ENCODE results near the gene LCAT. TPM values are rescaled to one million over a fixed set of nuclear protein-coding genes. Genes with fewer than 3 reads are reported as not detected.

LCAT gene
- total and polyA plus RNA-seq, 8 donors, result 23.9 to 37.6 (median 31.5) TPM

DNA sequence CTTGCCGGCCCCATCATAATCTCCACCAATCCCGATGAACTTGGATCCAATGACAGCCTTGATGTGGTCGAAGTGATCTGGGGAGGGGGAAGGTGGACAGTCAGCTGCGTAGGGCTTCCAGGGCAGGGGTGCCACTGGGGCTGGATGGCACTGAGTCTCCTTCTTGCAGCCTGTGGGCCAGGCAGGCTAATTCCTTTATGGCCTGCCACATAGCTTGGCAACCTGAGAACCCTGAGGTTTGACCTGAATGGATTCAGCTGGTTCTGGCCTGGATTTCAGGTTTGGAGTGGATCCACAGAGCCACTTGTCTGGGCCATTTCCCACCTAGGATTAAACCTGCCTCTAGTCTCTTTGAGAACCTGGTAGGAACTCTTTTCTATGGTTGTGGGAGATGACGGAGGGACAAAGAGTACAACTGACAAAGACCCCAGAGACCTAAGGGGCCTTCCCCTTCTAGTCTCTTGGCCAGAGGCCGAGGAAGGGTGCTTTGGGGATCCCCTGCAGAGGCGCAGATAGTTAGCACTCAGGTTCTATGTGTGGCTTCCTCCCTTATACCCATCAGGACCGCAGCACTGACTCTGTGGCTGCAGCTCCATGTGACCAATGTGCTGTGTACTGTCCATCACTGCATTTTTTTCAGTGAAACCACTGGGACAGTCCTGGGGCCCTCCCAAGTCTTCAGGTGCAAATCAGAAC lies 45.5 kb upstream of the LCAT start:
- no peak for ATAC-seq
- no peak overlapping the region for H3K4me3 ChIP-seq
- DNase-seq, result no peak

DNA sequence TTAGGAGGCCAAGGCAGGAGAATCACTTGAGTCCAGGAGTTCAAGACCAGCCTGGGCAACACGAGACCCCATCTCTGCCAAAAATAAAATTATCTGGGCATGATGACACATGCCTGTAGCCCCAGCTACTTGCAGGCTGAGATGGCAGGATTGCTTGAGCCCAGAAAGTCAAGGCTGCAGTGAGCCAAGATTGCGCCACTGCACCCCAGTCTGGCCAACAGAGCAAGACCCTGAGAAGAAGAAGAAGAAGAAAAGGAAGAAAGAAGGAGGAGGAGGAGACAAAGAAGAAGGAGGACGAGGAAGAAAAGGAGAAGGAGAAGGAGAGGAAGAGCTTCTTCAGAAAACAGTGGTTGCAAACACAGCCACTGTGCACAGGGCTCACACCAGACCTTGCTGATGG lies 44.8 kb upstream of the LCAT start:
- DNase-seq (no peak), ATAC-seq (no peak)
- Histone ChIP-seq H3K27me3 (no peaks in the 10 kb centered on the region), H3K9me3 (no peaks in the 10 kb centered on the region), H3K4me3 (no peak overlapping the region), H3K36me3 (peaks cover 0 to 4% of the 10 kb centered on the region in 2 donors), H3K27ac (no peak overlapping the region), H3K4me1 (peaks cover 13 to 43% of the 10 kb centered on the region in 2 donors)
- intact Hi-C loops (cut with DNase I), result loop anchor here in 1 of 2 donors (10.0 kb wide), 1 partner anchor 56 kb away; no protein-coding TSS in a partner anchor
- TF ChIP-seq, protein P1, sequence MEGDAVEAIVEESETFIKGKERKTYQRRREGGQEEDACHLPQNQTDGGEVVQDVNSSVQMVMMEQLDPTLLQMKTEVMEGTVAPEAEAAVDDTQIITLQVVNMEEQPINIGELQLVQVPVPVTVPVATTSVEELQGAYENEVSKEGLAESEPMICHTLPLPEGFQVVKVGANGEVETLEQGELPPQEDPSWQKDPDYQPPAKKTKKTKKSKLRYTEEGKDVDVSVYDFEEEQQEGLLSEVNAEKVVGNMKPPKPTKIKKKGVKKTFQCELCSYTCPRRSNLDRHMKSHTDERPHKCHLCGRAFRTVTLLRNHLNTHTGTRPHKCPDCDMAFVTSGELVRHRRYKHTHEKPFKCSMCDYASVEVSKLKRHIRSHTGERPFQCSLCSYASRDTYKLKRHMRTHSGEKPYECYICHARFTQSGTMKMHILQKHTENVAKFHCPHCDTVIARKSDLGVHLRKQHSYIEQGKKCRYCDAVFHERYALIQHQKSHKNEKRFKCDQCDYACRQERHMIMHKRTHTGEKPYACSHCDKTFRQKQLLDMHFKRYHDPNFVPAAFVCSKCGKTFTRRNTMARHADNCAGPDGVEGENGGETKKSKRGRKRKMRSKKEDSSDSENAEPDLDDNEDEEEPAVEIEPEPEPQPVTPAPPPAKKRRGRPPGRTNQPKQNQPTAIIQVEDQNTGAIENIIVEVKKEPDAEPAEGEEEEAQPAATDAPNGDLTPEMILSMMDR (IDR thresholded peaks at IDR 0.05), result no peak

More for the DNA sequence above, 45.5 kb upstream of the LCAT start:
- intact Hi-C loops (cut with DNase I), result loop anchor here in 1 of 2 donors (10.0 kb wide), 1 partner anchor 55 kb away; no protein-coding TSS in a partner anchor
- Histone ChIP-seq H3K27ac (no peak overlapping the region), H3K27me3 (no peaks in the 10 kb centered on the region), H3K36me3 (peaks cover 0 to 4% of the 10 kb centered on the region in 2 donors), H3K9me3 (no peaks in the 10 kb centered on the region), H3K4me1 (peaks cover 13 to 42% of the 10 kb centered on the region in 2 donors)
- TF ChIP-seq, protein P1 (IDR thresholded peaks at IDR 0.05), result no peak

DNA sequence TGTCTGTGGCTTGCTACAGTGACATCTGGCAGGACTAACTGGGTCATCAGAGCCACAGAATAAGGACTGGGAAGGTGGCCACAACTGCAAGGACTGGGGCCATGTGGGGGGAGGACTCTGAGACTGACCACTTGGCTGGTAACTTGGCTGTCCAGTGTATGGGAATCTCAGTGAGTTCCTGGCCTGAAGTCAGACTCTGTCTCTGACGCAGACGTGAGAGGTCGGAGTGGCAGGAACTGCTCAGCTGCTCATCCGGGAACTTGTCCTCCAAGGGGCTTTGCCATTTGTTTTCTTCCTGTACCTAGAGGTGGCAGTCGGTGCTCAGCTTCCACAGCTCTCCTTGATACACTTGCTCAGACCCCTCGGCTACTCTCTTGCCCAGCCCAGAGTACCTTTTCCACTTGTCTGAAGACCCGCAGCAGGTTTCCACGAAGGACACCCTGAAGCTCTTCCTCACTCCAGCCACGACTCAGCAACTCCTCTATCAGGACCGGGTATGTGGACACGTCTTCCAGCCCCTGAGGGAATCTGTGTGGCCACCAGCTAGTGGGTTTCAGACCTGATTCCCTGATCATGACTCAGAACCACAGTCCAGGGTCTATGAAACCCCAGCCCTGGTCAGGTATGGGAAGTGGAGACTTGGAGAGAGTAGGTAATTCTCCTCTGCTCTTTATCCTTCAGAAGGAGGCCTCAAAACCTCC lies 43.7 kb upstream of the LCAT start:
- Histone ChIP-seq H3K36me3 (peaks cover 0 to 4% of the 10 kb centered on the region in 2 donors), H3K4me1 (peaks cover 4 to 40% of the 10 kb centered on the region in 2 donors), H3K9me3 (no peaks in the 10 kb centered on the region), H3K27me3 (no peaks in the 10 kb centered on the region), H3K4me3 (no peak overlapping the region), H3K27ac (peak overlapping the region in 1 of 2 donors; percentile 42)
- intact Hi-C loops (cut with DNase I), result loop anchor here in 1 of 2 donors (10.0 kb wide), 1 partner anchor 57 kb away; no protein-coding TSS in a partner anchor
- TF ChIP-seq, protein P1 (IDR thresholded peaks at IDR 0.05), result no peak
- ATAC-seq, result no peak
- DNase-seq, result no peak

DNA sequence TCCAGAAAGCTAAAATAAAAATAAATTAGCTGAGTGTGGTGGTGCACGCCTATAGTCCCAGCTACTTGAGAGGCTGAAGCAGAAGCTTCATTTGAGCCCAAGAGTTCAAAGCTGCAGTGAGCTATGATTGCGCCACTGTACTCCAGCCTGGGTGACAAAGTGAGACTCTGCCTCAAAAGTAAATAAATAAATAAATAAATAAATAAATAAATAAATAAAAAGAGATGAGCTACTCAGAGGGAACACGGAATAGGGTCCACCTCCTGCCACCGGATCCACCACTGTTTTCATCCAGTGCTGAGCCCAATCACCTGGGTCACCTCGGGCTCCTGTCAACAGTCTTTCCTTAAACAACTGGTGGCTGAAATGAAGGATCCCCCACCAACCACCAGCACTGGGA lies 43.0 kb upstream of the LCAT start:
- Histone ChIP-seq H3K9me3 (no peaks in the 10 kb centered on the region), H3K27ac (peak overlapping the region in 1 of 2 donors; percentile 42)

More for the DNA sequence above, 43.0 kb upstream of the LCAT start:
- Histone ChIP-seq H3K4me3 (no peak overlapping the region), H3K27me3 (no peaks in the 10 kb centered on the region), H3K36me3 (peaks cover 0 to 4% of the 10 kb centered on the region in 2 donors), H3K4me1 (peaks cover 4 to 39% of the 10 kb centered on the region in 2 donors)
- TF ChIP-seq, protein P1 (IDR thresholded peaks at IDR 0.05), result no peak
- DNase-seq (no peak), ATAC-seq (no peak)
- intact Hi-C loops (cut with DNase I), result loop anchor here in 1 of 2 donors (10.0 kb wide), 1 partner anchor 58 kb away; no protein-coding TSS in a partner anchor

All from left lung (tissue), 10 donors.